ENCODE results near the gene DPEP1. TPM values are rescaled to one million over a fixed set of nuclear protein-coding genes. Genes with fewer than 3 reads are reported as not detected.

Gene DPEP1
- total and polyA plus RNA-seq, 8 donors, result 0.23 to 12.3 (median 1.00) TPM; not detected in 2

DNA sequence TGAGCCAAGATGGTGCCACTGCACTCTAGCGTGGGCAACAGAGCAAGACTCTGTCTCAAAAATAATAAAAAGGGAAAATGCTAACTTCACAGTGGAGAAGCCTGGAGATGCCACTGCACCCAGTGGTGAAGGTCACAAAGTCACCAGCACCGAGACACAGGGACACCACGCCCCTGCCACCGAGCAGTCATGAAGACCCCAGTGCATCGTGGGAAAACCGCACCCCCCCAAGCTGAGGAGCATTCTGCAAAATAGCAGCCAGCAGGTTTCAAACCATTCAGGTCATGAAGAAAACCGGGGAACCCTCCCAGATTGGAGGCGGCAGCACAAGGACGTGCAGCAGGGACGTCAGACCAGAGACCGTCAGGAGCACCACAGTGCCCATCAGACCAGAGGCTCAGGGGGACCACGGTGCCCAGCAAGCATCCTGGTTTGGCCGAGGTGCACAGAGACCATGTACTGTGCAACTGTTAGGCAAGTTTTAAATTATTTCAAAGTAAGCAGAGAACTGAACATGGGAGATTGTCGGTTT, 30.4 kb downstream of the DPEP1 start:
- Histone ChIP-seq H3K4me3 (no peak overlapping the region), H3K27ac (no peak overlapping the region), H3K4me1 (peaks cover 8 to 22% (median 18%) of the 10 kb centered on the region in 4 donors), H3K9me3 (no peaks in the 10 kb centered on the region), H3K27me3 (peaks cover 0 to 10% (median 0%) of the 10 kb centered on the region in 3 donors), H3K36me3 (peaks cover 30 to 44% (median 41%) of the 10 kb centered on the region in 4 donors)
- WGBS, 5 donors, result 64 to 80% (median 77%) methylated on average over 10 to 14 of the region's 14 CpGs
- TF ChIP-seq, protein P1, sequence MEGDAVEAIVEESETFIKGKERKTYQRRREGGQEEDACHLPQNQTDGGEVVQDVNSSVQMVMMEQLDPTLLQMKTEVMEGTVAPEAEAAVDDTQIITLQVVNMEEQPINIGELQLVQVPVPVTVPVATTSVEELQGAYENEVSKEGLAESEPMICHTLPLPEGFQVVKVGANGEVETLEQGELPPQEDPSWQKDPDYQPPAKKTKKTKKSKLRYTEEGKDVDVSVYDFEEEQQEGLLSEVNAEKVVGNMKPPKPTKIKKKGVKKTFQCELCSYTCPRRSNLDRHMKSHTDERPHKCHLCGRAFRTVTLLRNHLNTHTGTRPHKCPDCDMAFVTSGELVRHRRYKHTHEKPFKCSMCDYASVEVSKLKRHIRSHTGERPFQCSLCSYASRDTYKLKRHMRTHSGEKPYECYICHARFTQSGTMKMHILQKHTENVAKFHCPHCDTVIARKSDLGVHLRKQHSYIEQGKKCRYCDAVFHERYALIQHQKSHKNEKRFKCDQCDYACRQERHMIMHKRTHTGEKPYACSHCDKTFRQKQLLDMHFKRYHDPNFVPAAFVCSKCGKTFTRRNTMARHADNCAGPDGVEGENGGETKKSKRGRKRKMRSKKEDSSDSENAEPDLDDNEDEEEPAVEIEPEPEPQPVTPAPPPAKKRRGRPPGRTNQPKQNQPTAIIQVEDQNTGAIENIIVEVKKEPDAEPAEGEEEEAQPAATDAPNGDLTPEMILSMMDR (IDR thresholded peaks at IDR 0.05), result no peak
- TF ChIP-seq POLR2AphosphoS5 (IDR thresholded peaks at IDR 0.05) (no peak), EP300 (IDR thresholded peaks at IDR 0.05) (no peak), POLR2A (IDR thresholded peaks at IDR 0.05) (no peak)
- DNase-seq, result no peak
- intact Hi-C loops (cut with DNase I; ENCODE audit: low total_unique reads), result loop anchor here (10.0 kb wide), 1 partner anchor 69 kb away; the partner anchor contains the start of gene CPNE7

DNA sequence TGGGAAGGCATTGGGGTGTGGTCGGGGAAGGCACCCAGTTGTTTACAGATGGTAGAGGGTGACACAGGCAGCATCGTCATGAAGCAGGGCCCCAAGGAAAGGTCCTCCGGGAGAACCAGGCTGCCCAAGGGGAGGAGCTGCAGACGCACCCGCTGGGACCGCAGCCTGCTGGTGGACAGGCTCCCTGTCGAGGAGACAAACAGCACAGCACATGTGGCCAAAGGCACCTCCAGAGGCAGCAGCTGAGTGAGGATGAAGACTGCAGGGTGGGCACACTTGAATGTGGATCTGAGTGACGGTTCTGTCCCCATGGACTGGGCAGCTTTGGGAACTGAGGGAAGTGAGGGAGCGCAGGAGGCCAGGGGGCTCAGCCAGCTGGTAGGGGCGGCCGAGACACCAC, 31.7 kb downstream of the DPEP1 start:
- DNase-seq, result no peak
- intact Hi-C loops (cut with DNase I; ENCODE audit: low total_unique reads), result loop anchor here (10.0 kb wide), 1 partner anchor 70 kb away; the partner anchor contains the start of gene CPNE7
- Histone ChIP-seq H3K27ac (no peak overlapping the region), H3K4me3 (no peak overlapping the region), H3K9me3 (no peaks in the 10 kb centered on the region), H3K27me3 (peaks cover 0 to 1% (median 0%) of the 10 kb centered on the region in 3 donors), H3K4me1 (peaks cover 8 to 19% (median 14%) of the 10 kb centered on the region in 4 donors), H3K36me3 (peaks cover 35 to 56% (median 54%) of the 10 kb centered on the region in 4 donors)
- WGBS, 5 donors, result 64 to 87% (median 79%) methylated on average over 4 to 11 of the region's 11 CpGs
- TF ChIP-seq, protein P1 (IDR thresholded peaks at IDR 0.05), result no peak
- no peak for TF ChIP-seq POLR2AphosphoS5 (IDR thresholded peaks at IDR 0.05)
- no peak for TF ChIP-seq EP300 (IDR thresholded peaks at IDR 0.05)
- TF ChIP-seq POLR2A (IDR thresholded peaks at IDR 0.05), result no peak

DNA sequence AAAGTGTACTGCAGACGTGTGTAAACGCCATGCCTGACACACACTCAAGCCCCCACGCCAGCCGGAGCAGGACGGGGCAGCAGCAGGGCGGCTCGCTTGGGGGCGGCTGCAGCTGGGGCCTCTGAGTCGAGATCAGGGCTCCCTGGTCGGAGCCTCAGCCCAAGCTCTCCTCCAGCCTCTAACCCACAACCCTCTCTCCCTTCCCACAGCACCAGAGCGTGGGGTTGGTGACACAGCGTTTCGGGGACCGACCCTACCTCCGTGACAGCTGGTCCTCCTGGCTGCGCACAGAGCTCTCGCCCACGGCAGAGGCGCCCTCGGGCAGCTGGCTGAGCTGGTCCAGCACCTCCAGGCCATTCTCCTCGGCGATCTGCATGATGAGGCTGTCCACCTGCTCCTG, 32.8 kb downstream of the DPEP1 start:
- intact Hi-C loops (cut with DNase I; ENCODE audit: low total_unique reads), result loop anchor here (10.0 kb wide), 1 partner anchor 71 kb away; the partner anchor contains the start of gene CPNE7
- 94 to 97% (median 96%) methylated on average over 12 to 22 of the region's 22 CpGs for WGBS, 5 donors
- H3K27me3 ChIP-seq, result no peaks in the 10 kb centered on the region
- no peak for DNase-seq
- H3K4me3 ChIP-seq, result no peak overlapping the region
- no peak overlapping the region for H3K27ac ChIP-seq
- H3K4me1 ChIP-seq, result peaks cover 0 to 14% (median 4%) of the 10 kb centered on the region in 4 donors
- no peaks in the 10 kb centered on the region for H3K9me3 ChIP-seq
- peaks cover 37 to 68% (median 66%) of the 10 kb centered on the region in 4 donors for H3K36me3 ChIP-seq
- TF ChIP-seq POLR2A (IDR thresholded peaks at IDR 0.05) (no peak), EP300 (IDR thresholded peaks at IDR 0.05) (no peak), POLR2AphosphoS5 (IDR thresholded peaks at IDR 0.05) (no peak)
- TF ChIP-seq, protein P1 (IDR thresholded peaks at IDR 0.05), result no peak

DNA sequence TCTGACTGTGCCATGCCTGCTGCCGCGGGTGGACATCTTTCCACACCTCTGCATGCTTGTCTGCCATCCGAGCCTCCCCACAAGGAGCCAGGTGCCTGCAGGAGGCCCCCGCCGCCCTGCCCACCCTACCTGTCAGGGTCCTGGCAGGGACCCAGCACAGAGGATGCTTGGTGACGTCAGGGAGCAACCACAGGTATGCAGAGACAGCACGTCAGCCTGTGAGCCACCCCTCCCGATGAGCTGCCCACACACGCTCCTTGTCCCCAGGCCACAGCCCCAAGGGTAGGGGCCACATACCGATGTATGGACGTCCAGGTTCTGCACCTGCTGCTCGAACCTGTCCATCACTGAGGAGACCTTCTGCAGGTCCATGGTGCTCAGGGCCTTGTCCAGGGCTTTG, 33.5 kb downstream of the DPEP1 start:
- no peaks in the 10 kb centered on the region for H3K27me3 ChIP-seq
- H3K27ac ChIP-seq, result no peak overlapping the region
- H3K4me1 ChIP-seq, result peaks cover 0 to 13% (median 4%) of the 10 kb centered on the region in 4 donors
- H3K4me3 ChIP-seq, result no peak overlapping the region
- intact Hi-C loops (cut with DNase I; ENCODE audit: low total_unique reads), result loop anchor here (10.0 kb wide), 1 partner anchor 72 kb away; the partner anchor contains the start of gene CPNE7
- TF ChIP-seq, protein P1 (IDR thresholded peaks at IDR 0.05), result no peak
- no peak for TF ChIP-seq POLR2A (IDR thresholded peaks at IDR 0.05)
- TF ChIP-seq EP300 (IDR thresholded peaks at IDR 0.05), result no peak
- no peak for TF ChIP-seq POLR2AphosphoS5 (IDR thresholded peaks at IDR 0.05)
- H3K9me3 ChIP-seq, result no peaks in the 10 kb centered on the region
- no peak for DNase-seq
- 85 to 97% (median 89%) methylated on average over 7 to 12 of the region's 12 CpGs for WGBS, 5 donors
- H3K36me3 ChIP-seq, result peaks cover 37 to 74% (median 71%) of the 10 kb centered on the region in 4 donors
